HFF-Myc (cell line): ENCODE measurements around the gene KIAA1671.

Source experiments
- DNase-seq: peaks from one replicate; pipeline ENCODE4 v3.0.0-alpha.2; 2011; ENCODE audit warnings: low read depth; ENCODE audit errors: extremely low read depth
- H3K4me3 ChIP-seq: replicated peaks from 2 replicates; pipeline ENCODE4 v1.5.1; 2011; ENCODE audit warnings: low read depth, mild to moderate bottlenecking, control low read depth, low read length
- TF ChIP-seq, protein P1 (sequence below): IDR thresholded peaks from 2 replicates; pipeline ENCODE4 v1.5.1; 2012; ENCODE audit warnings: mild to moderate bottlenecking, low read depth, low read length, control low read depth; ENCODE audit errors: missing control alignments

Gene KIAA1671

DNA sequence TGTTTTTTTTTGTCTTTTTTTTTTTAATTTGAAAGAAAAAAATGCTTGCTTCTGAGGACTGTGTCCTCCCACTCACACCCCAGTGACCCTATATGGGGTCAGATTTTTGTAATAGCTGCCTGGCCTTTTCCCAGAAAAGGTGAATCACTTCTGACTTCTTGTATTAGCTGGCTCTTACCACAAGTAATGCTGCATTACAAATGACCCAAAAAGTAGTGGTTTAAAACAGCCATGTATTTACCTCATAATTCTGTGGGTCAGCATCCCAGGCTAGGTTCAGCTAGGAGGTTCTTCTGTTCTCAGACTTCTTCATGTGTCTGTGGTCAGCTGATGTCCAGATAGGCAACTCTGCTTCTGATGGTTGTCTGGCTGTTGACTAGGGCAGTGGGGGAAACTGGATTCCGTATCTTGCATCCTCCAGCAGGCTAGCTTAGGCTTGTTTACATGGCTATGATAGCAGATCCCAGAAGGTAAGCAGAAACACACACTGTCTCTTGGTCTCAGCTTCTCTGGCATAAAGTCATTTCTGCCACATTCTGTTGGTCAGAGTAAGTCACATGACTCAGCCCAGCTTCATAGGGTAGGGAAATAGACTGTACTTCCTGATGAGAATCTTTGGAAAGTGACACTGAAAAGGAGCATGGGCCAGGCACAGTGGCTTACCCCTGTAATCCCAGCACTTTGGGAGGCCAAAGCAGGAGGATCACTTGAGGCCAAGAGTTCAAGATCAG lies 25.5 kb upstream of the KIAA1671 start:
- TF ChIP-seq, protein P1, sequence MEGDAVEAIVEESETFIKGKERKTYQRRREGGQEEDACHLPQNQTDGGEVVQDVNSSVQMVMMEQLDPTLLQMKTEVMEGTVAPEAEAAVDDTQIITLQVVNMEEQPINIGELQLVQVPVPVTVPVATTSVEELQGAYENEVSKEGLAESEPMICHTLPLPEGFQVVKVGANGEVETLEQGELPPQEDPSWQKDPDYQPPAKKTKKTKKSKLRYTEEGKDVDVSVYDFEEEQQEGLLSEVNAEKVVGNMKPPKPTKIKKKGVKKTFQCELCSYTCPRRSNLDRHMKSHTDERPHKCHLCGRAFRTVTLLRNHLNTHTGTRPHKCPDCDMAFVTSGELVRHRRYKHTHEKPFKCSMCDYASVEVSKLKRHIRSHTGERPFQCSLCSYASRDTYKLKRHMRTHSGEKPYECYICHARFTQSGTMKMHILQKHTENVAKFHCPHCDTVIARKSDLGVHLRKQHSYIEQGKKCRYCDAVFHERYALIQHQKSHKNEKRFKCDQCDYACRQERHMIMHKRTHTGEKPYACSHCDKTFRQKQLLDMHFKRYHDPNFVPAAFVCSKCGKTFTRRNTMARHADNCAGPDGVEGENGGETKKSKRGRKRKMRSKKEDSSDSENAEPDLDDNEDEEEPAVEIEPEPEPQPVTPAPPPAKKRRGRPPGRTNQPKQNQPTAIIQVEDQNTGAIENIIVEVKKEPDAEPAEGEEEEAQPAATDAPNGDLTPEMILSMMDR: no peak
- no peak overlapping the region for H3K4me3 ChIP-seq
- DNase-seq: no peak

DNA sequence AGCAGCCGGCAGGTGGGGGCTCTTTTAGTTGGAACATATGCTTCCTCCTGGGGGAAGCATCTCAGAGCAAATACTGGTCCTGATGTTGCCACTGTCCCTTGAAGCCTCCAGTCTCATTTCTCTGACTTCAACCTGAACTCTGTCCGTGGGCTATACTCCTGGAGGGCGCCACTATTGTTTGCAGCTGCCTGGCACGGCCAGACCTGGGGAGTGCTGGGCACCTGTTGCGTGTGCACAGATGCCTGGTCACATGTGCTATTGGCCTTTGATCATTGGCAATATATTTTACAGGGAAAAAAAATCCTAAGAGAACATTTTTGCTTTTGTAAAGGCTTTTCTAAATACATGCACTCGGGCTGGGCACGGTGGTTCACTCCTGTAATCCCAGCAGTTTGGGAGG lies 24.2 kb upstream of the KIAA1671 start:
- no peak overlapping the region for H3K4me3 ChIP-seq
- no peak for DNase-seq
- TF ChIP-seq, protein P1: no peak

DNA sequence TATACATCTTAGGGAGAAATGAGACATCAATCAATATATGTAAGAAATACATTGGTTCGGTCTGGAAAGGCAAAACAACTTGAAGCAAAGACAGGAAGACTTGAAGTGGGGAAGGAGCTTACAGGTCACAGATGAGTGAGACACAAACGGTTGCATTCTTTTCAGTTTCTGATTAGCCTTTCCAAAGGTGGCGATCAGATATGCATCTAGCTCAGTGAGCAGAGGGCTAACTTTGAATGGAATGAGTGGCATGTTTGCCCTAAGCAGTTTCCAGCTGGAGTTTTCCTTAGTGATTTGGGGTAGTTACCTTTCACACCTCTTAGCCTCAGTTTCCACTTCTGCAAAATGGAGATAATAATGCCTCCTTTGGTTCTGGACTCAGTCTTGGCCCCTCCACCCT lies 21.8 kb upstream of the KIAA1671 start:
- no peak for DNase-seq
- H3K4me3 ChIP-seq: no peak overlapping the region
- TF ChIP-seq, protein P1: no peak

DNA sequence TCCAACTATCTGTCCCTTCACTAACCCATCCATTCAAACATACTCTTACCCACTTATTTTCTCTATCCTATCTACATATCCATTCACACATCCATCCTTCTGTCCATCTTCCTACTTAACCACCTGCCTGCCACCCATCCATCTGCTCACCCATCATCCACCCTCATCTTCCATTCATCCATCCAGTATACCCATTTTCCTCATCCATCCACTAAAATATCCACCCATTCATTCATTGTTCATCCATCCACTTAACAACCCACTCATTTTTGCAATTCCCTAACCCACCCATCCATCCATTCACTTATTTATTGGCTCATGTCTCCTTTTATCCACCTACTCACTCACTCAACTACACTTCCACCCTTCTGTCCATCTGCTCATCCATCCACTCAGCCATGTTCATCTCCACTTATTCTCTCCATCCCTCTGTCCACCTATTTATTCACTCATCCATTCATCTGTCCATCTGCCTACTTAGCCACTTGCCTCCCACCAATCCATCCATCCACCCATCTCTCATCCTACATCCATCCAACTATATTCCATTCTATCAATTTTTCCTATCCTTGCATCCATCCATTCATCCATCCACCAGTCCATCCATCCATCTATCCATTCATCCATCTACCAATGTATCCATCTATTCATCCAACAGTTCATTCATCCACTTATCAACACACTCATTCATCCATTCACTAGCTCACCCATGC lies 16.6 kb upstream of the KIAA1671 start:
- no peak for DNase-seq
- TF ChIP-seq, protein P1: no peak
- no peak overlapping the region for H3K4me3 ChIP-seq

DNA sequence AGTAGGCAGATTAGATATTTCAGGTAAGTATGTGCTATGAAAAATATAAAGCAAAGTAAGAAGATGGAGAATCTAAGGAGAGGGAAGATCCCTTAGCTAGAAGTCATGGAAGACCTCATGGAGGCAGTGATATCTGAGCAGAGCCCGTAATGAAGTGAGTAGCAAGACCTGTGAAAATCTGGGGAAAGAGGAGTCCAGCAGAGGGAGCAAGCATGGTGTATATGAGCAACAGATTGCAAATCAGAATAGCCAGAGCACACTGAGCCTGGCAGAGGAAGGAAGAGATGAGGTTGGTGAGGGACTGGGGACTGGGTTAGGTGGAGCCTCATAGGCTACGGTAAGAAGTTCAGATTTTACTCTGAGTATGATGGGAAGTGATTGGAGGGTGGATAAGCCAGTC lies 15.4 kb upstream of the KIAA1671 start:
- H3K4me3 ChIP-seq: no peak overlapping the region
- TF ChIP-seq, protein P1: peak; percentile 26
- DNase-seq: no peak

DNA sequence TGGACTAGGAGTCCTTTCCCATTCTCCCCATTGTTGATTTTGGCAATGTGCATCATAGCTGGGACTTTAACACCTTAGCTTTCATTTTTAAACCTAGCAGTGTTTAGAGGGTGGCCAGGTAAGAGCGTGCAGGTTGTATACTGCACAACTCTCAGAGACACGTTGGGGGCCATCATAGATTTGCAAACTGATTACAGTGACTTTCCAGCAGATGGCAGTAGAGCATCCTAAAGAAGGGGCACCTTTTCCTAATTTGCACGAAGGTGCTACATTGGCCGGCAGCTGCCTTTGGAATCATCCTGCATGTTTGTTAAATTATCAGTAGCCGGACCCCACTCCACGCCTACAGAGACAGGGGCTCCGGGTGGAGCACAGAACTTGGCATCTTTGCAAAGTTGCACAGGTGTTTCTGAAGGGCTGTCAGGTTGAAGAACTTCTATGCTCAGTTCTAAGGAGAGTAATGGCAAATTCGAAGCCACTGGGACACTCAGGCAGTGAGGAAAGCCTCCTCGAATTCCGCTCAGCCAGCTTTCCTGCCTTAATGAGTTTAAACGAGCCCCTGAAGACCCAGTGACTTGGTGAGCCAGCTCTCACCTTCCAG lies 13.7 kb upstream of the KIAA1671 start:
- no peak for DNase-seq
- no peak overlapping the region for H3K4me3 ChIP-seq
- TF ChIP-seq, protein P1: peak; percentile 72
